Activated naive CD8-positive, alpha-beta T cell treated with anti-CD3 and anti-CD28 coated beads, Interleukin-2, amount 50 U/mL, for 24 hours (primary cell): Measurements from ENCODE around the gene KLHL15.

Source experiments
- ATAC-seq: fragments of 150-1000 bp; cut with Tn5 transposase; one replicate; pipeline ENCODE4 v1.10.0; 2021
- DNase-seq: peaks from one replicate; pipeline ENCODE4 v3.0.0; 2021
- H3K27ac Mint-ChIP-seq: one replicate; pipeline ENCODE4 v1.8.0; 2021; ENCODE audit warnings: mild to moderate bottlenecking, mixed read lengths
- H3K27me3 Mint-ChIP-seq: one replicate; pipeline ENCODE4 v1.8.0; 2021; ENCODE audit warnings: mixed read lengths
- H3K36me3 Mint-ChIP-seq: one replicate; pipeline ENCODE4 v1.8.0; 2021; ENCODE audit warnings: low read depth, mixed read lengths
- H3K4me1 Mint-ChIP-seq: one replicate; pipeline ENCODE4 v1.8.0; 2021; ENCODE audit warnings: mixed read lengths
- H3K4me3 Mint-ChIP-seq: one replicate; pipeline ENCODE4 v1.8.0; 2021; ENCODE audit warnings: mild to moderate bottlenecking, moderate library complexity, mixed read lengths
- H3K9me3 Mint-ChIP-seq: one replicate; pipeline ENCODE4 v1.8.0; 2021; ENCODE audit warnings: mixed read lengths

KLHL15 gene

GRCh38 chrX:23952391-23952790 is 74.6 kb downstream of the KLHL15 start:
- H3K4me3 Mint-ChIP-seq, result peak overlapping the region; percentile 78
- ATAC-seq, result no peak
- H3K27me3 Mint-ChIP-seq, result no peaks in the 10 kb centered on the region
- peaks cover 26% of the 10 kb centered on the region for H3K4me1 Mint-ChIP-seq
- H3K36me3 Mint-ChIP-seq, result no peaks in the 10 kb centered on the region
- no peak for DNase-seq
- H3K9me3 Mint-ChIP-seq, result no peaks in the 10 kb centered on the region
- H3K27ac Mint-ChIP-seq, result no peak overlapping the region

- DNase-seq (no peak), ATAC-seq (no peak)
- Mint-ChIP-seq H3K36me3 (no peaks in the 10 kb centered on the region), H3K27ac (no peak overlapping the region), H3K27me3 (no peaks in the 10 kb centered on the region), H3K4me1 (no peaks in the 10 kb centered on the region), H3K9me3 (no peaks in the 10 kb centered on the region), H3K4me3 (no peak overlapping the region)
Measured at GRCh38 chrX:23945206-23945605, 81.8 kb downstream of the KLHL15 start.

GRCh38 chrX:23944234-23944633 is 82.8 kb downstream of the KLHL15 start:
- H3K4me1 Mint-ChIP-seq, result no peaks in the 10 kb centered on the region
- H3K9me3 Mint-ChIP-seq, result no peaks in the 10 kb centered on the region
- H3K36me3 Mint-ChIP-seq, result no peaks in the 10 kb centered on the region
- H3K4me3 Mint-ChIP-seq, result no peak overlapping the region
- H3K27ac Mint-ChIP-seq, result no peak overlapping the region
- DNase-seq (no peak), ATAC-seq (no peak)
- no peaks in the 10 kb centered on the region for H3K27me3 Mint-ChIP-seq

GRCh38 chrX:23939203-23939602 is 87.8 kb downstream of the KLHL15 start:
- no peaks in the 10 kb centered on the region for H3K27me3 Mint-ChIP-seq

GRCh38 chrX:23938690-23939089 is 88.3 kb downstream of the KLHL15 start:
- Mint-ChIP-seq H3K4me3 (no peak overlapping the region), H3K36me3 (no peaks in the 10 kb centered on the region), H3K9me3 (no peaks in the 10 kb centered on the region), H3K27me3 (no peaks in the 10 kb centered on the region), H3K4me1 (no peaks in the 10 kb centered on the region), H3K27ac (no peak overlapping the region)
- DNase-seq (no peak), ATAC-seq (no peak)

More at GRCh38 chrX:23939203-23939602, 87.8 kb downstream of the KLHL15 start:
- DNase-seq (no peak), ATAC-seq (no peak)
- Mint-ChIP-seq H3K36me3 (no peaks in the 10 kb centered on the region), H3K27ac (no peak overlapping the region), H3K4me3 (no peak overlapping the region), H3K9me3 (no peaks in the 10 kb centered on the region), H3K4me1 (no peaks in the 10 kb centered on the region)

GRCh38 chrX:23937100-23937499 is 89.9 kb downstream of the KLHL15 start:
- Mint-ChIP-seq H3K4me1 (peaks cover 7% of the 10 kb centered on the region), H3K9me3 (no peaks in the 10 kb centered on the region), H3K36me3 (no peaks in the 10 kb centered on the region), H3K4me3 (no peak overlapping the region), H3K27ac (no peak overlapping the region), H3K27me3 (no peaks in the 10 kb centered on the region)
- ATAC-seq, result no peak
- no peak for DNase-seq

- Mint-ChIP-seq H3K27ac (no peak overlapping the region), H3K4me3 (no peak overlapping the region), H3K4me1 (peaks cover 15% of the 10 kb centered on the region), H3K36me3 (no peaks in the 10 kb centered on the region), H3K9me3 (no peaks in the 10 kb centered on the region), H3K27me3 (no peaks in the 10 kb centered on the region)
- ATAC-seq, result no peak
- no peak for DNase-seq
Measured at GRCh38 chrX:23936180-23936579, 90.8 kb downstream of the KLHL15 start.

- Mint-ChIP-seq H3K27me3 (no peaks in the 10 kb centered on the region), H3K27ac (no peak overlapping the region), H3K4me3 (no peak overlapping the region), H3K9me3 (no peaks in the 10 kb centered on the region), H3K4me1 (peaks cover 19% of the 10 kb centered on the region), H3K36me3 (no peaks in the 10 kb centered on the region)
- ATAC-seq (no peak), DNase-seq (no peak)
Measured at GRCh38 chrX:23935106-23935505, 91.9 kb downstream of the KLHL15 start.
